T-helper 2 cell treated with Interferon-gamma antibody and Interleukin-4, amounts not matched to agents 5 μg/mL and 100 μg/mL, for 36 hours (primary cell): Measurements from ENCODE around the gene MAD1L1.

Experiments used
- DNase-seq: peaks from one replicate; pipeline ENCODE4 v3.0.0; 2021; ENCODE audit warnings: low spot score
- H3K27ac Mint-ChIP-seq: one replicate; pipeline ENCODE4 v1.8.0; 2021; ENCODE audit warnings: mild to moderate bottlenecking, mixed read lengths
- H3K27me3 Mint-ChIP-seq: one replicate; pipeline ENCODE4 v1.8.0; 2021; ENCODE audit warnings: low read depth, mixed read lengths
- H3K36me3 Mint-ChIP-seq: one replicate; pipeline ENCODE4 v1.8.0; 2021; ENCODE audit warnings: low read depth, mixed read lengths
- H3K4me1 Mint-ChIP-seq: one replicate; pipeline ENCODE4 v1.8.0; 2021; ENCODE audit warnings: low read depth, mixed read lengths
- H3K4me3 Mint-ChIP-seq: one replicate; pipeline ENCODE4 v1.8.0; 2022; ENCODE audit warnings: mild to moderate bottlenecking, moderate library complexity, mixed read lengths
- H3K9me3 Mint-ChIP-seq: one replicate; pipeline ENCODE4 v1.8.0; 2021; ENCODE audit warnings: mixed read lengths

The MAD1L1 gene

GRCh38 chr7:1894313-1894900, 338.3 kb downstream of the MAD1L1 start:
- H3K4me1 Mint-ChIP-seq = peaks cover 6% of the 10 kb centered on the region
- H3K27ac Mint-ChIP-seq = no peak overlapping the region
- no peak overlapping the region for H3K4me3 Mint-ChIP-seq
- no peaks in the 10 kb centered on the region for H3K9me3 Mint-ChIP-seq
- no peaks in the 10 kb centered on the region for H3K27me3 Mint-ChIP-seq
- peaks cover 9% of the 10 kb centered on the region for H3K36me3 Mint-ChIP-seq
- DNase-seq = no peak

- Mint-ChIP-seq H3K36me3 (peaks cover 16% of the 10 kb centered on the region), H3K4me3 (no peak overlapping the region), H3K27ac (no peak overlapping the region), H3K9me3 (peaks cover 1% of the 10 kb centered on the region), H3K27me3 (no peaks in the 10 kb centered on the region), H3K4me1 (peaks cover 10% of the 10 kb centered on the region)
- no peak for DNase-seq
These were observed 339.3 kb downstream of the MAD1L1 start for GRCh38 chr7:1893451-1893850.

- H3K4me1 Mint-ChIP-seq = peaks cover 10% of the 10 kb centered on the region
- no peak overlapping the region for H3K27ac Mint-ChIP-seq
- peaks cover 5% of the 10 kb centered on the region for H3K9me3 Mint-ChIP-seq
- H3K27me3 Mint-ChIP-seq = no peaks in the 10 kb centered on the region
- no peak for DNase-seq
- H3K4me3 Mint-ChIP-seq = no peak overlapping the region
- peaks cover 20% of the 10 kb centered on the region for H3K36me3 Mint-ChIP-seq
These were observed 339.7 kb downstream of the MAD1L1 start for GRCh38 chr7:1893036-1893435.

- no peak overlapping the region for H3K4me3 Mint-ChIP-seq
These were observed 340.5 kb downstream of the MAD1L1 start for GRCh38 chr7:1892011-1892965.

GRCh38 chr7:1890289-1891235, 342.2 kb downstream of the MAD1L1 start:
- DNase-seq = no peak
- Mint-ChIP-seq H3K27ac (peak overlapping the region; percentile 78), H3K4me1 (peaks cover 10% of the 10 kb centered on the region), H3K9me3 (peaks cover 10% of the 10 kb centered on the region), H3K4me3 (peak overlapping the region; percentile 49), H3K27me3 (no peaks in the 10 kb centered on the region), H3K36me3 (peaks cover 38% of the 10 kb centered on the region)

More at GRCh38 chr7:1892011-1892965, 340.5 kb downstream of the MAD1L1 start:
- no peak for DNase-seq
- peaks cover 28% of the 10 kb centered on the region for H3K36me3 Mint-ChIP-seq
- peaks cover 10% of the 10 kb centered on the region for H3K4me1 Mint-ChIP-seq
- H3K27me3 Mint-ChIP-seq = no peaks in the 10 kb centered on the region
- H3K9me3 Mint-ChIP-seq = peaks cover 10% of the 10 kb centered on the region
- H3K27ac Mint-ChIP-seq = no peak overlapping the region

GRCh38 chr7:1889556-1890181, 343.1 kb downstream of the MAD1L1 start:
- no peak overlapping the region for H3K4me3 Mint-ChIP-seq
- peaks cover 43% of the 10 kb centered on the region for H3K36me3 Mint-ChIP-seq

GRCh38 chr7:1889091-1889490, 343.7 kb downstream of the MAD1L1 start:
- peaks cover 10% of the 10 kb centered on the region for H3K9me3 Mint-ChIP-seq
- no peak overlapping the region for H3K4me3 Mint-ChIP-seq
- peaks cover 43% of the 10 kb centered on the region for H3K36me3 Mint-ChIP-seq

More at GRCh38 chr7:1889556-1890181, 343.1 kb downstream of the MAD1L1 start:
- Mint-ChIP-seq H3K27me3 (no peaks in the 10 kb centered on the region), H3K4me1 (peaks cover 12% of the 10 kb centered on the region), H3K27ac (peak overlapping the region; percentile 71), H3K9me3 (peaks cover 10% of the 10 kb centered on the region)
- DNase-seq = peak; percentile 22

GRCh38 chr7:1888425-1888824, 344.3 kb downstream of the MAD1L1 start:
- Mint-ChIP-seq H3K4me3 (no peak overlapping the region), H3K9me3 (peaks cover 10% of the 10 kb centered on the region), H3K27ac (no peak overlapping the region), H3K4me1 (peaks cover 13% of the 10 kb centered on the region), H3K36me3 (peaks cover 43% of the 10 kb centered on the region), H3K27me3 (no peaks in the 10 kb centered on the region)
- no peak for DNase-seq

More at GRCh38 chr7:1889091-1889490, 343.7 kb downstream of the MAD1L1 start:
- Mint-ChIP-seq H3K27me3 (no peaks in the 10 kb centered on the region), H3K4me1 (peaks cover 12% of the 10 kb centered on the region), H3K27ac (no peak overlapping the region)
- no peak for DNase-seq

GRCh38 chr7:1887251-1887650, 345.5 kb downstream of the MAD1L1 start:
- H3K27me3 Mint-ChIP-seq = no peaks in the 10 kb centered on the region
- peaks cover 21% of the 10 kb centered on the region for H3K4me1 Mint-ChIP-seq
- H3K9me3 Mint-ChIP-seq = peaks cover 10% of the 10 kb centered on the region
- peaks cover 43% of the 10 kb centered on the region for H3K36me3 Mint-ChIP-seq
- DNase-seq = no peak
- no peak overlapping the region for H3K27ac Mint-ChIP-seq
- no peak overlapping the region for H3K4me3 Mint-ChIP-seq

GRCh38 chr7:1886361-1887064, 346.2 kb downstream of the MAD1L1 start:
- no peak for DNase-seq
- Mint-ChIP-seq H3K36me3 (peaks cover 39% of the 10 kb centered on the region), H3K4me3 (no peak overlapping the region), H3K27ac (no peak overlapping the region), H3K4me1 (peaks cover 28% of the 10 kb centered on the region), H3K9me3 (peaks cover 10% of the 10 kb centered on the region), H3K27me3 (no peaks in the 10 kb centered on the region)

GRCh38 chr7:1885465-1886226, 347.1 kb downstream of the MAD1L1 start:
- Mint-ChIP-seq H3K4me1 (peaks cover 31% of the 10 kb centered on the region), H3K27me3 (no peaks in the 10 kb centered on the region), H3K9me3 (peaks cover 10% of the 10 kb centered on the region), H3K27ac (no peak overlapping the region), H3K36me3 (peaks cover 43% of the 10 kb centered on the region), H3K4me3 (no peak overlapping the region)
- DNase-seq = no peak

GRCh38 chr7:1884583-1885350, 348.0 kb downstream of the MAD1L1 start:
- Mint-ChIP-seq H3K27me3 (no peaks in the 10 kb centered on the region), H3K9me3 (peaks cover 10% of the 10 kb centered on the region), H3K4me1 (peaks cover 26% of the 10 kb centered on the region), H3K27ac (peak overlapping the region; percentile 55), H3K4me3 (no peak overlapping the region), H3K36me3 (peaks cover 47% of the 10 kb centered on the region)
- DNase-seq = no peak
